Right kidney (tissue), 1 donor: ENCODE measurements around the gene KLF13.

ENCODE experiments used
- DNase-seq: peaks from one replicate; pipeline ENCODE4 v3.0.0-alpha.2; 2016

KLF13 gene

GRCh38 chr15:31381801-31382712 is 55.4 kb downstream of the KLF13 start:
- no peak for DNase-seq

GRCh38 chr15:31382713-31383045 is 56.0 kb downstream of the KLF13 start:
- DNase-seq = no peak

GRCh38 chr15:31383139-31383538 is 56.5 kb downstream of the KLF13 start:
- no peak for DNase-seq

- DNase-seq = no peak
These were observed 57.9 kb downstream of the KLF13 start for GRCh38 chr15:31384568-31384967.

- DNase-seq = no peak
These were observed 59.1 kb downstream of the KLF13 start for GRCh38 chr15:31385736-31386135.

- no peak for DNase-seq
These were observed 60.5 kb downstream of the KLF13 start for GRCh38 chr15:31387092-31387478.

GRCh38 chr15:31387479-31388118 is 61.0 kb downstream of the KLF13 start:
- DNase-seq = no peak

GRCh38 chr15:31389576-31389975 is 62.9 kb downstream of the KLF13 start:
- DNase-seq = no peak

GRCh38 chr15:31390029-31390428 is 63.4 kb downstream of the KLF13 start:
- no peak for DNase-seq

GRCh38 chr15:31390777-31391486 is 64.3 kb downstream of the KLF13 start:
- DNase-seq = no peak

- peak; percentile 88 for DNase-seq
These were observed 65.3 kb downstream of the KLF13 start for GRCh38 chr15:31391687-31392671.

GRCh38 chr15:31392761-31393401 is 66.2 kb downstream of the KLF13 start:
- peak; percentile 64 for DNase-seq

- DNase-seq = no peak
These were observed 66.9 kb downstream of the KLF13 start for GRCh38 chr15:31393444-31394091.

- peak; percentile 58 for DNase-seq
These were observed 70.4 kb downstream of the KLF13 start for GRCh38 chr15:31396881-31397560.

- no peak for DNase-seq
These were observed 71.4 kb downstream of the KLF13 start for GRCh38 chr15:31397851-31398661.

- DNase-seq = no peak
These were observed 72.2 kb downstream of the KLF13 start for GRCh38 chr15:31398677-31399301.

- DNase-seq = no peak
These were observed 73.0 kb downstream of the KLF13 start for GRCh38 chr15:31399544-31400171.

GRCh38 chr15:31400222-31400927 is 73.7 kb downstream of the KLF13 start:
- no peak for DNase-seq
